ENCODE data around the gene NAA11.

The NAA11 gene

GRCh38 chr4:79319975-79320374 lies 5.9 kb downstream of the NAA11 start:
- no peak for TF ChIP-seq CTCF (IDR thresholded peaks at IDR 0.05; ENCODE audit: extremely low read depth, insufficient read depth, missing control alignments)
- no peak for DNase-seq (ENCODE audit: low spot score)
- in situ Hi-C loops (cut with MboI; ENCODE audit: low pct_unique_long_range_greater_than_20kb, low sequenced_read_pairs, unreplicated experiment): no loop called here

- DNase-seq (ENCODE audit: low spot score): no peak
- TF ChIP-seq CTCF (IDR thresholded peaks at IDR 0.05; ENCODE audit: extremely low read depth, insufficient read depth, missing control alignments): no peak
- in situ Hi-C loops (cut with MboI; ENCODE audit: low pct_unique_long_range_greater_than_20kb, low sequenced_read_pairs, unreplicated experiment): no loop called here
Measured at GRCh38 chr4:79317711-79318110, 8.2 kb downstream of the NAA11 start.

GRCh38 chr4:79315891-79316290 lies 10.0 kb downstream of the NAA11 start:
- no peak for DNase-seq (ENCODE audit: low spot score)
- in situ Hi-C loops (cut with MboI; ENCODE audit: low pct_unique_long_range_greater_than_20kb, low sequenced_read_pairs, unreplicated experiment): no loop called here
- TF ChIP-seq CTCF (IDR thresholded peaks at IDR 0.05; ENCODE audit: extremely low read depth, insufficient read depth, missing control alignments): no peak

- no peak for DNase-seq (ENCODE audit: low spot score)
- no peak for TF ChIP-seq CTCF (IDR thresholded peaks at IDR 0.05; ENCODE audit: extremely low read depth, insufficient read depth, missing control alignments)
- in situ Hi-C loops (cut with MboI; ENCODE audit: low pct_unique_long_range_greater_than_20kb, low sequenced_read_pairs, unreplicated experiment): no loop called here
Measured at GRCh38 chr4:79311279-79311678, 14.6 kb downstream of the NAA11 start.

- in situ Hi-C loops (cut with MboI; ENCODE audit: low pct_unique_long_range_greater_than_20kb, low sequenced_read_pairs, unreplicated experiment): no loop called here
- no peak for TF ChIP-seq CTCF (IDR thresholded peaks at IDR 0.05; ENCODE audit: extremely low read depth, insufficient read depth, missing control alignments)
Measured at GRCh38 chr4:79308971-79309370, 16.9 kb downstream of the NAA11 start.

GRCh38 chr4:79308137-79308536 lies 17.7 kb downstream of the NAA11 start:
- in situ Hi-C loops (cut with MboI; ENCODE audit: low pct_unique_long_range_greater_than_20kb, low sequenced_read_pairs, unreplicated experiment): no loop called here
- no peak for TF ChIP-seq CTCF (IDR thresholded peaks at IDR 0.05; ENCODE audit: extremely low read depth, insufficient read depth, missing control alignments)

More at GRCh38 chr4:79308971-79309370, 16.9 kb downstream of the NAA11 start:
- no peak for DNase-seq (ENCODE audit: low spot score)

GRCh38 chr4:79306795-79307194 lies 19.1 kb downstream of the NAA11 start:
- TF ChIP-seq CTCF (IDR thresholded peaks at IDR 0.05; ENCODE audit: extremely low read depth, insufficient read depth, missing control alignments): no peak

More at GRCh38 chr4:79308137-79308536, 17.7 kb downstream of the NAA11 start:
- DNase-seq (ENCODE audit: low spot score): no peak

More at GRCh38 chr4:79306795-79307194, 19.1 kb downstream of the NAA11 start:
- DNase-seq (ENCODE audit: low spot score): no peak
- in situ Hi-C loops (cut with MboI; ENCODE audit: low pct_unique_long_range_greater_than_20kb, low sequenced_read_pairs, unreplicated experiment): no loop called here

All from GM13977 (cell line).